Measurements from ENCODE around the gene RNPEP. TPM values are rescaled to one million over a fixed set of nuclear protein-coding genes. Genes with fewer than 3 reads are reported as not detected.

RNPEP gene
- total RNA-seq, 1 donor = 74.2 TPM

DNA sequence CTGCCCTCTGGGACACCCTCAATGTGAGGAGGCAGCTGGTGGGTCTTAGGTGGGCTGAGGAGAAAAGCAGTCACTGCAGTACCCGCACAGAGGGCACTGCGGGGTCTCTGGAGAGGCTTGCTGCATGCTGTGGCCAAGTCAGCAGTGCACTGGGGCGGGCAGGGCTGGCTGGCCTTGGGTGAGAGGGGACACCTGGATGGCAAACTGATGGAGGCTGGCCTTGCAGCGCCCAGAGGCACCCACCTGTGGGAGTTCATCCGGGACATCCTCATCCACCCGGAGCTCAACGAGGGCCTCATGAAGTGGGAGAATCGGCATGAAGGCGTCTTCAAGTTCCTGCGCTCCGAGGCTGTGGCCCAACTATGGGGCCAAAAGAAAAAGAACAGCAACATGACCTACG is 31.2 kb downstream of the RNPEP start:
- Histone ChIP-seq H3K4me3 (ENCODE audit: insufficient read depth, low read length) (no peak overlapping the region), H4K20me1 (ENCODE audit: insufficient read depth, low read length) (no peaks in the 10 kb centered on the region), H3K36me3 (ENCODE audit: insufficient read depth, low read length) (no peaks in the 10 kb centered on the region), H3K79me2 (ENCODE audit: insufficient read depth, low read length) (no peaks in the 10 kb centered on the region), H3K4me2 (ENCODE audit: insufficient read depth, low read length) (no peak overlapping the region), H3K9me3 (ENCODE audit: low read depth, low read length) (no peaks in the 10 kb centered on the region), H3K4me1 (ENCODE audit: insufficient read depth, low read length) (no peaks in the 10 kb centered on the region), H2AFZ (ENCODE audit: low read length) (no peak overlapping the region), H3K27ac (ENCODE audit: low read depth, low read length) (no peak overlapping the region), H3K27me3 (ENCODE audit: insufficient read depth, low read length) (no peaks in the 10 kb centered on the region)
- no peak for DNase-seq (ENCODE audit: insufficient read length, low spot score, missing footprints)
- TF ChIP-seq CTCF (IDR thresholded peaks at IDR 0.05; ENCODE audit: extremely low read depth, low read depth, low read length) = no peak

GRCh38 chr1:202014060-202014459 is 31.6 kb downstream of the RNPEP start:
- DNase-seq (ENCODE audit: insufficient read length, low spot score, missing footprints) = no peak
- H4K20me1 ChIP-seq (ENCODE audit: insufficient read depth, low read length) = no peaks in the 10 kb centered on the region
- H3K4me1 ChIP-seq (ENCODE audit: insufficient read depth, low read length) = no peaks in the 10 kb centered on the region
- no peaks in the 10 kb centered on the region for H3K36me3 ChIP-seq (ENCODE audit: insufficient read depth, low read length)
- no peaks in the 10 kb centered on the region for H3K79me2 ChIP-seq (ENCODE audit: insufficient read depth, low read length)
- no peak for TF ChIP-seq CTCF (IDR thresholded peaks at IDR 0.05; ENCODE audit: extremely low read depth, low read depth, low read length)
- H2AFZ ChIP-seq (ENCODE audit: low read length) = no peak overlapping the region
- H3K4me3 ChIP-seq (ENCODE audit: insufficient read depth, low read length) = no peak overlapping the region
- H3K9me3 ChIP-seq (ENCODE audit: low read depth, low read length) = no peaks in the 10 kb centered on the region
- no peak overlapping the region for H3K27ac ChIP-seq (ENCODE audit: low read depth, low read length)
- H3K4me2 ChIP-seq (ENCODE audit: insufficient read depth, low read length) = no peak overlapping the region
- H3K27me3 ChIP-seq (ENCODE audit: insufficient read depth, low read length) = no peaks in the 10 kb centered on the region

- DNase-seq (ENCODE audit: insufficient read length, low spot score, missing footprints) = peak; percentile 66
- TF ChIP-seq CTCF (IDR thresholded peaks at IDR 0.05; ENCODE audit: extremely low read depth, low read depth, low read length) = no peak
- no peak overlapping the region for H2AFZ ChIP-seq (ENCODE audit: low read length)
Measured at GRCh38 chr1:202014915-202015661, 32.6 kb downstream of the RNPEP start.

GRCh38 chr1:202015662-202015937 is 33.2 kb downstream of the RNPEP start:
- no peaks in the 10 kb centered on the region for H4K20me1 ChIP-seq (ENCODE audit: insufficient read depth, low read length)
- H3K4me3 ChIP-seq (ENCODE audit: insufficient read depth, low read length) = no peak overlapping the region
- no peaks in the 10 kb centered on the region for H3K36me3 ChIP-seq (ENCODE audit: insufficient read depth, low read length)
- no peak overlapping the region for H2AFZ ChIP-seq (ENCODE audit: low read length)
- TF ChIP-seq CTCF (IDR thresholded peaks at IDR 0.05; ENCODE audit: extremely low read depth, low read depth, low read length) = no peak
- no peaks in the 10 kb centered on the region for H3K79me2 ChIP-seq (ENCODE audit: insufficient read depth, low read length)
- no peak overlapping the region for H3K27ac ChIP-seq (ENCODE audit: low read depth, low read length)
- no peaks in the 10 kb centered on the region for H3K9me3 ChIP-seq (ENCODE audit: low read depth, low read length)
- H3K4me1 ChIP-seq (ENCODE audit: insufficient read depth, low read length) = no peaks in the 10 kb centered on the region
- no peak overlapping the region for H3K4me2 ChIP-seq (ENCODE audit: insufficient read depth, low read length)
- no peaks in the 10 kb centered on the region for H3K27me3 ChIP-seq (ENCODE audit: insufficient read depth, low read length)
- DNase-seq (ENCODE audit: insufficient read length, low spot score, missing footprints) = peak; percentile 76

More at GRCh38 chr1:202014915-202015661, 32.6 kb downstream of the RNPEP start:
- Histone ChIP-seq H3K27ac (ENCODE audit: low read depth, low read length) (no peak overlapping the region), H3K36me3 (ENCODE audit: insufficient read depth, low read length) (no peaks in the 10 kb centered on the region), H3K9me3 (ENCODE audit: low read depth, low read length) (no peaks in the 10 kb centered on the region), H3K4me2 (ENCODE audit: insufficient read depth, low read length) (no peak overlapping the region), H3K4me1 (ENCODE audit: insufficient read depth, low read length) (no peaks in the 10 kb centered on the region), H4K20me1 (ENCODE audit: insufficient read depth, low read length) (no peaks in the 10 kb centered on the region), H3K4me3 (ENCODE audit: insufficient read depth, low read length) (no peak overlapping the region), H3K27me3 (ENCODE audit: insufficient read depth, low read length) (no peaks in the 10 kb centered on the region), H3K79me2 (ENCODE audit: insufficient read depth, low read length) (no peaks in the 10 kb centered on the region)
